A549 (cell line): ENCODE measurements around the gene RAB3C. TPM values are rescaled to one million over a fixed set of nuclear protein-coding genes. Genes with fewer than 3 reads are reported as not detected.

Experiments
- ATAC-seq, 2 experiments: fragments of 200-7000 bp in 1 of 2; fragments of >200 bp in 1 of 2; cut with Nextera tagmentation in 1 of 2; cut with Tn5 transposase in 1 of 2; 3 replicates each; pipeline versions ENCODE4 v1.8.0 to v1.9.1; 2018 to 2020; ENCODE audit warnings: mild to moderate bottlenecking in 1 of 2, moderate library complexity in 1 of 2
- CTCF ChIA-PET: fragments of 300-600 bp; sonication (Branson Sonifier 250); formaldehyde crosslinking; extraction: SDS; loops from one replicate; lab custom pipeline; 2021; ENCODE audit warnings: antibody characterized with exemption, inconsistent platforms; lab: Yijun Ruan, JAX
- POLR2A ChIA-PET: fragments of 350-600 bp; formaldehyde crosslinking; extraction: SDS; loops from one replicate; lab custom pipeline; 2021; ENCODE audit warnings: antibody characterized with exemption, inconsistent platforms; lab: Yijun Ruan, JAX
- DNase-seq, 2 experiments: peaks; one replicate each; pipeline versions ENCODE4 v3.0.0 to v3.0.0-alpha.2; 2011 to 2016; ENCODE audit warnings: low read depth in 1 of 2, low spot score in 1 of 2
- FAIRE-seq: peaks from 2 replicates; lab custom pipeline; 2011; peaks lifted over from hg19 to GRCh38; lab: Jason Lieb, UNC
- H3K27ac ChIP-seq, 2 experiments: fragments of >200 bp; sonication (Bioruptor Twin); formaldehyde crosslinking; 3 replicates each; pipeline ENCODE4 v1.5.1; 2016 to 2017
- H3K4me1 ChIP-seq: fragments of >200 bp; sonication (Bioruptor Twin); formaldehyde crosslinking; 3 replicates; pipeline ENCODE4 v1.6.1; 2016
- H3K4me2 ChIP-seq: fragments of >200 bp; sonication (Bioruptor Twin); formaldehyde crosslinking; 3 replicates; pipeline ENCODE4 v1.6.1; 2016
- H3K4me3 ChIP-seq: fragments of >200 bp; sonication (Bioruptor Twin); formaldehyde crosslinking; 3 replicates; pipeline ENCODE4 v1.5.1; 2016
- H3K9me3 ChIP-seq: fragments of >200 bp; sonication (Bioruptor Twin); formaldehyde crosslinking; 3 replicates; pipeline ENCODE4 v1.6.1; 2016
- ATOH8 ChIP-seq: fragments of 250-450 bp; sonication (Bioruptor Pico); IDR thresholded peaks from 2 replicates; pipeline ENCODE4 v1.5.0; 2020; ENCODE audit warnings: low read depth, mild to moderate bottlenecking, moderate library complexity
- BCL3 ChIP-seq: fragments of >200 bp; sonication (Bioruptor Twin); formaldehyde crosslinking; IDR thresholded peaks from 3 replicates; pipeline ENCODE4 v1.6.1; 2016
- CBX2 ChIP-seq: fragments of 200-600 bp; sonication (generic); IDR thresholded peaks from 2 replicates; pipeline ENCODE4 v1.6.1; 2016; ENCODE audit warnings: low read depth, mild to moderate bottlenecking, borderline replicate concordance
- CBX8 ChIP-seq: fragments of 200-600 bp; sonication (generic); IDR thresholded peaks from 2 replicates; pipeline ENCODE4 v1.6.1; 2016
- CEBPB ChIP-seq, 2 experiments: fragments of >200 bp in 1 of 2; sonication (Bioruptor Twin) in 1 of 2; formaldehyde crosslinking in 1 of 2; IDR thresholded peaks; 2 replicates each; pipeline ENCODE4 v1.6.1; 2012 to 2016
- CTCF ChIP-seq: fragments of >200 bp; sonication (Bioruptor Twin); formaldehyde crosslinking; IDR thresholded peaks from 3 replicates; pipeline ENCODE4 v1.5.1; 2016
- EP300 ChIP-seq, 2 experiments: fragments of >200 bp; sonication (Bioruptor Twin); formaldehyde crosslinking; IDR thresholded peaks; 2 replicates in 1 of 2; 3 replicates in 1 of 2; pipeline ENCODE4 v1.6.1; 2016 to 2017
- GATA3 ChIP-seq: IDR thresholded peaks from 2 replicates; pipeline ENCODE4 v1.6.1; 2012; ENCODE audit warnings: borderline replicate concordance
- HEYL ChIP-seq: fragments of 250-450 bp; sonication (Bioruptor Pico); IDR thresholded peaks from 2 replicates; pipeline ENCODE4 v1.8.0; 2021; ENCODE audit warnings: mild to moderate bottlenecking, moderate library complexity
- HOXA7 ChIP-seq: fragments of 250-450 bp; sonication (Bioruptor Pico); IDR thresholded peaks from 2 replicates; pipeline ENCODE4 v1.5.0; 2020; ENCODE audit warnings: mild to moderate bottlenecking, moderate library complexity
- JUNB ChIP-seq: fragments of >200 bp; sonication (Bioruptor Twin); formaldehyde crosslinking; IDR thresholded peaks from 2 replicates; pipeline ENCODE4 v1.6.1; 2016
- MAX ChIP-seq: IDR thresholded peaks from 2 replicates; pipeline ENCODE4 v1.6.1; 2012
- MAZ ChIP-seq: fragments of 150-350 bp; IDR thresholded peaks from 2 replicates; pipeline ENCODE4 v1.6.1; 2014; ENCODE audit warnings: antibody characterized with exemption, low read depth, low read length, borderline replicate concordance
- NPAS2 ChIP-seq: fragments of 250-450 bp; sonication (Bioruptor Pico); IDR thresholded peaks from 2 replicates; pipeline ENCODE4 v1.8.0; 2022; ENCODE audit warnings: mild to moderate bottlenecking, moderate library complexity, borderline replicate concordance
- PBX3 ChIP-seq: IDR thresholded peaks from 2 replicates; pipeline ENCODE4 v1.6.1; 2012
- RAD21 ChIP-seq, 2 experiments: fragments of >200 bp in 1 of 2; sonication (Bioruptor Twin) in 1 of 2; formaldehyde crosslinking in 1 of 2; IDR thresholded peaks in 1 of 2; conservative IDR thresholded peaks in 1 of 2; 2 replicates in 1 of 2; 3 replicates in 1 of 2; pipeline ENCODE4 v1.6.1; 2012 to 2018; ENCODE audit warnings: inconsistent platforms in 1 of 2
- REST ChIP-seq: fragments of 200-600 bp; sonication (generic); IDR thresholded peaks from 2 replicates; pipeline ENCODE4 v1.6.1; 2016; ENCODE audit warnings: antibody characterized with exemption, mild to moderate bottlenecking, moderate library complexity
- RNF2 ChIP-seq: fragments of 200-600 bp; sonication (generic); IDR thresholded peaks from 2 replicates; pipeline ENCODE4 v1.6.1; 2016; ENCODE audit warnings: low read depth, mild to moderate bottlenecking, antibody characterized with exemption, moderate library complexity, borderline replicate concordance
- TFCP2L1 ChIP-seq: fragments of 250-450 bp; sonication (Bioruptor Pico); IDR thresholded peaks from 2 replicates; pipeline ENCODE4 v1.5.0; 2021; ENCODE audit warnings: mild to moderate bottlenecking
- USF2 ChIP-seq: fragments of 450-650 bp; IDR thresholded peaks from 2 replicates; pipeline ENCODE4 v1.6.1; 2014; ENCODE audit warnings: antibody characterized with exemption
- ZNF302 ChIP-seq: fragments of 250-450 bp; sonication (Bioruptor Pico); IDR thresholded peaks from 2 replicates; pipeline ENCODE4 v1.9.0; 2021; ENCODE audit warnings: inconsistent platforms, mild to moderate bottlenecking, moderate library complexity
- WGBS: methylation state at CpG from one replicate; pipeline ENCODE4 v1.1.6; 2017; ENCODE audit errors: missing lambda C conversion rate; 5-methylcytosine and 5-hydroxymethylcytosine counted together
- polyA plus RNA-seq, 4 experiments: library from polyadenylated mRNA; depleted of rRNA in 3 of 4; stranded (reverse); fragments of >200 nt; fragmentation: RNase III in 1 of 4; extraction: RNeasy Plus Mini Kit Qiagen cat#74134 plus additional on column Dnase treatment in 1 of 4; gene quantifications; 2 replicates in 3 of 4; 3 replicates in 1 of 4; pipeline ENCODE4 v1.2.3, GENCODE V29; 2011 to 2017

The RAB3C gene
- polyA plus RNA-seq, 2 of the 4 experiments (the other 2 are of a cell fraction): not detected

- FAIRE-seq: no peak
- Histone ChIP-seq H3K4me1 (peaks cover 11% of the 10 kb centered on the region; the same call in 2 of the 3 replicates), H3K4me3 (no peak overlapping the region), H3K27ac (no peak overlapping the region), H3K9me3 (no peaks in the 10 kb centered on the region), H3K4me2 (no peak overlapping the region)
- no peak for ATAC-seq
- DNase-seq: no peak
- CTCF ChIA-PET: interaction anchor here (0.9 to 12.9 kb wide), 14 partner anchors 9 to 1553 kb away, joined by 3 to 266 read pairs (median 8); partner anchors contain the start of gene GAPT
- TF ChIP-seq CBX8: no peak
- no peak for TF ChIP-seq ATOH8 (CRISPR knock-in tag)
- no peak for TF ChIP-seq HEYL (CRISPR knock-in tag)
- TF ChIP-seq MAX: no peak
- no peak for TF ChIP-seq RNF2
- TF ChIP-seq MAZ: no peak
- no peak for TF ChIP-seq CEBPB (IDR thresholded peaks at IDR 0.05)
- POLR2A ChIA-PET: no interaction called here
- 61% methylated on average over 7 of the region's 7 CpGs for WGBS
Measured at GRCh38 chr5:58851153-58851552, 268.3 kb downstream of the RAB3C start.

- TF ChIP-seq TFCP2L1 (CRISPR knock-in tag): no peak
- TF ChIP-seq USF2: no peak
- TF ChIP-seq, all 56 proteins: peak for 0
- no peak for DNase-seq
- CTCF ChIA-PET: interaction anchor here (1.1 to 12.9 kb wide), 11 partner anchors 8 to 373 kb away, joined by 3 to 266 read pairs (median 13); partner anchors contain the start of gene GAPT
- Histone ChIP-seq H3K27ac (no peak overlapping the region), H3K4me3 (no peak overlapping the region), H3K9me3 (no peaks in the 10 kb centered on the region), H3K4me1 (peaks cover 11% of the 10 kb centered on the region; the same call in 2 of the 3 replicates), H3K4me2 (no peak overlapping the region)
- FAIRE-seq: no peak
- POLR2A ChIA-PET: no interaction called here
- 85% methylated on average over 5 of the region's 5 CpGs for WGBS
- no peak for ATAC-seq
Measured at GRCh38 chr5:58851571-58851970, 268.7 kb downstream of the RAB3C start.

GRCh38 chr5:58852566-58852965 is 269.7 kb downstream of the RAB3C start:
- POLR2A ChIA-PET: no interaction called here
- 37% methylated on average over 1 of the region's 1 CpG for WGBS
- no peak for ATAC-seq
- Histone ChIP-seq H3K4me1 (peaks cover 11% of the 10 kb centered on the region; the same call in 2 of the 3 replicates), H3K27ac (no peak overlapping the region), H3K4me3 (no peak overlapping the region), H3K9me3 (no peaks in the 10 kb centered on the region), H3K4me2 (no peak overlapping the region)
- CTCF ChIA-PET: interaction anchor here (0.6 to 12.9 kb wide), 4 partner anchors 34 to 1288 kb away, joined by 3 to 266 read pairs (median 18); partner anchors contain the start of gene GAPT
- FAIRE-seq: no peak
- no peak for DNase-seq
- no peak for TF ChIP-seq EP300 (IDR thresholded peaks at IDR 0.05)
- no peak for TF ChIP-seq HOXA7 (CRISPR knock-in tag)
- TF ChIP-seq CTCF: no peak
- no peak for TF ChIP-seq GATA3
- TF ChIP-seq PBX3: no peak
- no peak for TF ChIP-seq USF2
- TF ChIP-seq JUNB: no peak
- TF ChIP-seq CEBPB (IDR thresholded peaks at IDR 0.05): no peak
- TF ChIP-seq CBX2: no peak
- no peak for TF ChIP-seq HEYL (CRISPR knock-in tag)
- TF ChIP-seq ZNF302 (CRISPR knock-in tag): no peak
- no peak for TF ChIP-seq CBX8
- no peak for TF ChIP-seq NPAS2 (CRISPR knock-in tag)
- TF ChIP-seq RAD21 (conservative IDR thresholded peaks at IDR 0.05 in 1 of 2, IDR thresholded peaks at IDR 0.05 in 1 of 2): no peak
- TF ChIP-seq REST: no peak
- TF ChIP-seq BCL3: no peak
